SKM-1 treated with dmso at 0.1 percent for 144 hours (cell line): ENCODE measurements around the gene MCEMP1.

Experiments
- DNase-seq: peaks from one replicate; lab custom pipeline; 2025; ENCODE audit not compliant: unreplicated experiment; lab: John Stamatoyannopoulos, UW

MCEMP1 gene

GRCh38 chr19:7697721-7698287, 20.9 kb downstream of the MCEMP1 start:
- no peak for DNase-seq

- no peak for DNase-seq
These were observed 21.7 kb downstream of the MCEMP1 start for GRCh38 chr19:7698583-7698982.

GRCh38 chr19:7699003-7699402, 22.1 kb downstream of the MCEMP1 start:
- DNase-seq: no peak

GRCh38 chr19:7699417-7700401, 22.8 kb downstream of the MCEMP1 start:
- no peak for DNase-seq

GRCh38 chr19:7701049-7701653, 24.3 kb downstream of the MCEMP1 start:
- no peak for DNase-seq

- no peak for DNase-seq
These were observed 25.0 kb downstream of the MCEMP1 start, which contains the start of gene FCER2 for GRCh38 chr19:7701654-7702457. FCER2 (minus strand) TSS chr19:7702131; CDS start chr19:7699760, 2,371 bp downstream.

GRCh38 chr19:7703332-7703731, 26.4 kb downstream of the MCEMP1 start:
- no peak for DNase-seq

GRCh38 chr19:7704280-7705060, 27.6 kb downstream of the MCEMP1 start:
- DNase-seq: no peak

- peak; percentile 86 for DNase-seq
These were observed 28.7 kb downstream of the MCEMP1 start for GRCh38 chr19:7705387-7706187.

GRCh38 chr19:7706188-7706954, 29.5 kb downstream of the MCEMP1 start:
- DNase-seq: no peak

- no peak for DNase-seq
These were observed 30.1 kb downstream of the MCEMP1 start for GRCh38 chr19:7706955-7707456.

- no peak for DNase-seq
These were observed 33.1 kb downstream of the MCEMP1 start for GRCh38 chr19:7709932-7710460.

GRCh38 chr19:7710616-7711015, 33.7 kb downstream of the MCEMP1 start:
- DNase-seq: no peak

- DNase-seq: no peak
These were observed 38.8 kb downstream of the MCEMP1 start for GRCh38 chr19:7715671-7716070.

GRCh38 chr19:7716762-7717161, 39.9 kb downstream of the MCEMP1 start:
- no peak for DNase-seq

GRCh38 chr19:7718668-7719067, 41.8 kb downstream of the MCEMP1 start:
- DNase-seq: no peak

GRCh38 chr19:7720351-7720750, 43.5 kb downstream of the MCEMP1 start:
- DNase-seq: no peak

- DNase-seq: no peak
These were observed 45.4 kb downstream of the MCEMP1 start for GRCh38 chr19:7722231-7722651.
